Cardiac fibroblast (primary cell): ENCODE data around the gene UMOD.
"Not testable (repeated sequence)": the region's sequence is repeated elsewhere in the genome, so short reads cannot be mapped to it uniquely, and the experiment has no call there.

Experiments used
- DNase-seq, 2 donors: peaks; one replicate each; pipeline versions ENCODE4 v3.0.0 to v3.0.0-alpha.2; 2010; ENCODE audit warnings: low read depth in 2 of 2
- H3K4me3 ChIP-seq, 2 donors: replicated peaks in 1 of 2; 1 replicate in 1 of 2; 2 replicates in 1 of 2; pipeline ENCODE4 v1.5.1; 2011; ENCODE audit warnings: low read depth in 2 of 2, low read length in 2 of 2, mild to moderate bottlenecking in 2 of 2, moderate library complexity in 1 of 2
- TF ChIP-seq, protein P1 (sequence below): IDR thresholded peaks from one replicate; pipeline ENCODE4 v1.5.1; 2011; ENCODE audit warnings: low read depth, mild to moderate bottlenecking, low read length, inconsistent platforms

UMOD gene

DNA sequence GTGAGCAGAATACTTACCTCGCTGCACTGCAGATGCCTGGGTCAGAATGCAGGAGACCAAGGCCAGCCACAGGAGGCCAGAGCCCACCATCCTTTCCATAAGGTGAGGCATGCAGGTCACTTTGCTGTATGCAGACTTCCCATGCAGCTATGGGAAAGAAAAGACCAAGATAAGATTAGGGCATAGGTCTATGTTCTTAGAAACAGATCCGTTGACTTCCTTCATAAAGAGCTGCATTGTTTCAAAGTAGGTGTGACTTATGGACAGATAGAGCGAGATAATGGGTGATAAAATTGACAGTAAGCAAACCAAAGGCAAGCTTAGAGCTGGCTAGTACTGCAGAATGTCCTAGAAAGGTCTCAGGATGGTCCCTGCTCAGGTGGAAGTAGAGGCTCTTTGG lies 26.2 kb downstream of the UMOD start:
- DNase-seq = no peak
- H3K4me3 ChIP-seq = no peak overlapping the region
- TF ChIP-seq, protein P1, sequence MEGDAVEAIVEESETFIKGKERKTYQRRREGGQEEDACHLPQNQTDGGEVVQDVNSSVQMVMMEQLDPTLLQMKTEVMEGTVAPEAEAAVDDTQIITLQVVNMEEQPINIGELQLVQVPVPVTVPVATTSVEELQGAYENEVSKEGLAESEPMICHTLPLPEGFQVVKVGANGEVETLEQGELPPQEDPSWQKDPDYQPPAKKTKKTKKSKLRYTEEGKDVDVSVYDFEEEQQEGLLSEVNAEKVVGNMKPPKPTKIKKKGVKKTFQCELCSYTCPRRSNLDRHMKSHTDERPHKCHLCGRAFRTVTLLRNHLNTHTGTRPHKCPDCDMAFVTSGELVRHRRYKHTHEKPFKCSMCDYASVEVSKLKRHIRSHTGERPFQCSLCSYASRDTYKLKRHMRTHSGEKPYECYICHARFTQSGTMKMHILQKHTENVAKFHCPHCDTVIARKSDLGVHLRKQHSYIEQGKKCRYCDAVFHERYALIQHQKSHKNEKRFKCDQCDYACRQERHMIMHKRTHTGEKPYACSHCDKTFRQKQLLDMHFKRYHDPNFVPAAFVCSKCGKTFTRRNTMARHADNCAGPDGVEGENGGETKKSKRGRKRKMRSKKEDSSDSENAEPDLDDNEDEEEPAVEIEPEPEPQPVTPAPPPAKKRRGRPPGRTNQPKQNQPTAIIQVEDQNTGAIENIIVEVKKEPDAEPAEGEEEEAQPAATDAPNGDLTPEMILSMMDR = no peak

DNA sequence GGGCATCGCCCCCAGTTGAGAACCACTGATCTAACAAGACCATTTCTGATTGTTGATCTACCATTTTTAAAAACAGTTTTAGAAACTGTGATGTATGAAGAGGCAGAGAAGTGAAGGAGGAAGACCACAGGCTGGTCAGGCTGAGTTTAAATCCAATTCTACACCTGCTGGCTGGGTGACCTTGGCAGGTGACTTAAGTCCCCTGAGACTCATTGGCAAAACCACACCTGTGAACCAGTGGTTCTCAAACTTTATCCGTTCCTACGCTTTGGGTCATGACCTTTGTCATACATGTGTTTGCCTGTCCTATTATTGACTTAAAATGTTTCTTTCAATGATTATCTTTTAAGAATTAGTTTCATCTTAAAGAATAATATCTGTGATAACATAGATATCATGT lies 27.5 kb downstream of the UMOD start:
- DNase-seq = no peak
- no peak overlapping the region for H3K4me3 ChIP-seq
- TF ChIP-seq, protein P1 = no peak

DNA sequence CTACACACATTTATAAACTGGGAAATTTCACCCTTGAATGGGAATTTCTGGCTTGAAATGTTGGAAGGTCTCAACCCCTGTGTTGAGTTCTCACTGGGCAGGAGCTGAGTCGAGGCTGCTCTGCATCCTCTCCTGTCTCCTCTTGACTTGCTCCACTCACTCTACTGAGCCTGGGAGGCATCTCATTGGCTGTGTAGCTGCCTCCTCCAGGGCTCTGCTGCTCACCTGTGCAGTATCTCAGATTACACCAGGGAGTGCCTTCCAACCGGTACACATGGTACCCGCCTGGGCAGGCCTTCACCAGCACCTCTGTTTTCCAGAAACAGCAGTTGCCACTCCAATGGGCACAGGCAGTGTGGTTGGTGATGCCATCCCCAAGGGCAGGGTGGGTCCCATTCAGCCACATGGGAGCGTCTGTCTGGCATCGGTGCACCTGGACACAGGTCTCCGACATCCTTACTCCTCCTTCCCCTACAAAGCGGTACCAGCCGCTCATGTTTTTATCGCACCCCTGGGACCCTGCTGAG lies 28.9 kb downstream of the UMOD start:
- TF ChIP-seq, protein P1 = no peak
- DNase-seq = no peak
- H3K4me3 ChIP-seq = no peak overlapping the region

DNA sequence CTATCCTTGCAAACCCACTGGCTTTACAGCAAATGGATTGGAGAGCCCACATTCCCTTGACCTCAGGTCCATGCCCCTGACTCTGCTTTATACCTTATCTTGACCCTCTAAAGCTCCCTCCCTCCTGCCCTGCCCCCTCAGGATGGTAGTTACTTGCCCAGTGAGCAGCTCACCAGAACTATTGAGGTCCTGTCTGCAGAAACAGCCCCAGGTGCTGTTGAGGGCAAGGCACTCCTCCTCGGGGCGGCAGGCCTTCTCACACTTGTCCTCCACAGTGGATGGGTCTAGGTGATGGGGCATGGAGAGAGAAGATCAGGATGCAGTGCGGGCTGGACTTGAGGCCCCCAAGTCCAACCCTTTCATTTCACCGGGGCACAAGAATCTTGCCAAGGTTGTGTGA lies 29.8 kb downstream of the UMOD start:
- no peak overlapping the region for H3K4me3 ChIP-seq
- no peak for DNase-seq
- TF ChIP-seq, protein P1 = no peak

DNA sequence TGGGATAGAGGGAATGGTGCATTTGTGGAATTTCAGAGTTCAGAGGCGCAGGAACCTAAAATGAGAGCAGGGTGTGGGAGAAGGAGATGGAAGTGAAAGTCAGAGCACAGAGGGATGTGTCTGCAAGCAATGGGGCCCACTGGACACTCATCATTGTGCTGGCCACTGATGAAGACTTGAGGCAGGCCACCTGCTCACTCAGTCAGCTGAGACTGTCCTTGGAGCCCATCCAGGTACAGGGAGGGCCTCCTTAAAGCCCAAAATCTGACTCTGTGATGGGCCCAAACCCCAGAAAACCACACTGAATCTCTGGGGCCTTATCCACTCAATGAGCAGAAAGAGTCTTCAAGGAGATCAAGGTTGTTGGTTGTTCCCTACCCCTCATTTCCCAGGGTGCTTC lies 30.8 kb downstream of the UMOD start:
- H3K4me3 ChIP-seq = no peak overlapping the region
- TF ChIP-seq, protein P1 = no peak
- DNase-seq = no peak

DNA sequence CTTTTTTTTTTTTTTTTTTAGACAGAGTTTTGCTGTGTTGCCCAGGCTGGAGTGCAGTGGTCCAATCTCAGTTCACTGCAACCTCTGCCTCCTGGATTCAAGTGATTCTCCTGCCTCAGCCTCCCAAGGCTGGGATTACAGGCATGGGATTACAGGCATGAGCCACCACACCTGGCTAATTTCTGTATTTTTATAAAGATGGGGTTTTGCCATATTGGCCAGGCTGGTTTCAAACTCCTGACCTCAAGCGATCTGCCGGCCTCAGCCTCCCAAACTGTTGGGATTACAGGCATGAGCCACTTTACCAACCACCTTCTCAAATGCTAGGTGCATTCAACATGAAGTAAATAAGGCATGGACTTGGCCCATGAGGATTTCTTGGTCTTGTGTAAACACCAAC lies 31.5 kb downstream of the UMOD start:
- DNase-seq, H3K4me3 ChIP-seq: not testable (repeated sequence)

DNA sequence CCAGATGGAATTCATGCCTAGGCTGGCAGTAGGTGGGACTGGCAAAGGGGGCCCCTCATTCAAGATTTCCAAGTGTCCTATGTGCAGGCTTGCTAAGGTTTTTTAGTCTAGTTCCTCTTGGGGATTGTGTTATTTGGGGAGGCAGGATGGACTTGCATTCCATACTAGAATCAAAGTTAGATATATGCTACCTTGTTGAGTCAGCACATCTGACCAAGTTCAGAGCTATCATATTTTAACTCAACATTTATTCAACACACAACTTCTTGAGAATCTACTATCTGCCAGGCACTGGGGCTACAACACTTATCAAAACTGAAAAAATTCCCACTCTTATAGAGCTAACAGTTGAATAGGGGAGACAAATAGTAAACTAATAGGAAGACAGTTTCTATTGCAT lies 31.9 kb downstream of the UMOD start:
- TF ChIP-seq, protein P1 = no peak
- no peak overlapping the region for H3K4me3 ChIP-seq
- DNase-seq = no peak
